ENCODE data around the gene AMTN.
"Not testable (repeated sequence)": the region's sequence is repeated elsewhere in the genome, so short reads cannot be mapped to it uniquely, and the experiment has no call there.

DNA sequence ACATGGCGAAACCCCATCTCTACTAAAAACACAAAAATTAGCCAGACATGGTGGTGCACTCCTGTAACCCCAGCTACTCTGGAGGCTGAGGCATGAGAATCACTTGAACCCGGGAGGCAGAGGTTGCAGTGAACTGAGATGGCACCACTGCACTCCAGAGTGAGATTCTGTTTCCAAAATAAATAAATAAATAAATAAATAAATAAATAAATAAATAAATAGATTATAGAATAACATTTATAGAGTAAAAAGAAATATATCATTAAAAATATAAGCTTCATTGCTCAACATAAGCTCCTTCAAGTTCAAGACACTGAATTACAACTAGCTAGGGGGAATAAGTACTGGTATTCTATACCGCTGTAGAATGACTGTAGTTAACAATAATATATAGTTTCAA lies 16.5 kb downstream of the AMTN start:
- TF ChIP-seq POLR2A (IDR thresholded peaks at IDR 0.05; ENCODE audit: low read depth), result not testable (repeated sequence)
- TF ChIP-seq, protein P1, sequence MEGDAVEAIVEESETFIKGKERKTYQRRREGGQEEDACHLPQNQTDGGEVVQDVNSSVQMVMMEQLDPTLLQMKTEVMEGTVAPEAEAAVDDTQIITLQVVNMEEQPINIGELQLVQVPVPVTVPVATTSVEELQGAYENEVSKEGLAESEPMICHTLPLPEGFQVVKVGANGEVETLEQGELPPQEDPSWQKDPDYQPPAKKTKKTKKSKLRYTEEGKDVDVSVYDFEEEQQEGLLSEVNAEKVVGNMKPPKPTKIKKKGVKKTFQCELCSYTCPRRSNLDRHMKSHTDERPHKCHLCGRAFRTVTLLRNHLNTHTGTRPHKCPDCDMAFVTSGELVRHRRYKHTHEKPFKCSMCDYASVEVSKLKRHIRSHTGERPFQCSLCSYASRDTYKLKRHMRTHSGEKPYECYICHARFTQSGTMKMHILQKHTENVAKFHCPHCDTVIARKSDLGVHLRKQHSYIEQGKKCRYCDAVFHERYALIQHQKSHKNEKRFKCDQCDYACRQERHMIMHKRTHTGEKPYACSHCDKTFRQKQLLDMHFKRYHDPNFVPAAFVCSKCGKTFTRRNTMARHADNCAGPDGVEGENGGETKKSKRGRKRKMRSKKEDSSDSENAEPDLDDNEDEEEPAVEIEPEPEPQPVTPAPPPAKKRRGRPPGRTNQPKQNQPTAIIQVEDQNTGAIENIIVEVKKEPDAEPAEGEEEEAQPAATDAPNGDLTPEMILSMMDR (IDR thresholded peaks at IDR 0.05), result not testable (repeated sequence)
